Nephron (organoid): ENCODE data around the gene CKLF.

ENCODE experiments used
- H3K27ac Mint-ChIP-seq, 3 experiments: 2 replicates each; pipeline ENCODE4 v1.8.0; 2020; ENCODE audit warnings: mixed read lengths in 3 of 3, mild to moderate bottlenecking in 2 of 3, moderate library complexity in 1 of 3
- H3K27me3 Mint-ChIP-seq: 2 replicates; pipeline ENCODE4 v1.8.0; 2021; ENCODE audit warnings: low read depth, mild to moderate bottlenecking, moderate library complexity, mixed read lengths
- H3K36me3 Mint-ChIP-seq: 2 replicates; pipeline ENCODE4 v1.8.0; 2020; ENCODE audit warnings: low read depth, mixed read lengths
- H3K4me1 Mint-ChIP-seq: 2 replicates; pipeline ENCODE4 v1.8.0; 2020; ENCODE audit warnings: mixed read lengths
- H3K4me3 Mint-ChIP-seq, 3 experiments: 2 replicates each; pipeline ENCODE4 v1.8.0; 2020; ENCODE audit warnings: mild to moderate bottlenecking in 3 of 3, mixed read lengths in 3 of 3, moderate library complexity in 2 of 3
- H3K9me3 Mint-ChIP-seq: 2 replicates; pipeline ENCODE4 v1.8.0; 2020; ENCODE audit warnings: mixed read lengths
- TF ChIP-seq, protein P1 (sequence below), 3 experiments: fragments of 200-600 bp; sonication (generic); IDR thresholded peaks; one replicate each; pipeline ENCODE4 v1.5.0; 2021; ENCODE audit warnings: antibody characterized with exemption in 3 of 3; ENCODE audit not compliant: unreplicated experiment in 3 of 3

Gene CKLF

DNA sequence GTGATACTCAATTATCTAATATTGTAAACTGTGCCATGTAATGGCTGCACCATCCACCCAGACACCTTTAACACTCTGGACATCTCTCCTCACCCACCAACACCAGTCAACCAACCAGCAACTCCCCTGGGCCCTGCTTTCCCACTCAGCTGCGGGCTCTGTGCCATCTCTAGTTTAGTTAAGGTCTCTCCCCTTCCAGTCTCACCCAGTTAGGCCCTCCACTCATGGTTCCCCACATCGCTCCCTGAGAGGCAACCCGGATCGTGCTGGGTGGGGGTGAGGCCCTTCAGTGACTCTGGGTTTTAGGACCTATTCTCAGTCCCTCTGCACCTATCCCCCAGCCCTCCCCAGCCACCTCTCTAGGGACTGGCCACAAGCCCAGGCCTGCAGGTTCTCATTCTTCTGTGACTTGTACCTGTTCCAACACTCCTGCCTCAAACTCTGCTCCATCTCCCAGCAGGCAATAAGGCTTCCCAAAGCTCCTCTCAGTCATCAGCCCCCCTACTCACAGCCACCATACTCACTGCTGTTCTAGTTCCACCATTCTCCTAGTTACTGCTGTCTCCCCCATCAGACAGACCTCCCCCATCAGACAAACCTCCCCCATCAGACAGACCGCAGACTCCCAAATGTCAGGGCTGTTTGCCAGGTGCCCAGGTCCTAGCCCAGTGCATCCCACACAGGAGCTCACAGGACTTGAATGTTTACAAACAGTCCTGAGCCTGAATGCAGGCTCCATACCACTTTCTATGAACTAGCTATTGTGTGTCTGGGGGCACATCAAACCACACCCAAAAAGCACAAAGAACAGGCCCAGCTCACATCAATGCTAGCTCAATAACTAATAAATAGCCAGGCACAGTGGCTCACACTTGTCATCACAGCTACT, 5.0 kb upstream of the CKLF start:
- Mint-ChIP-seq H3K27me3 (no peaks in the 10 kb centered on the region), H3K4me3 (peak overlapping the region; percentile 69 to 82 (median 80)), H3K4me1 (peaks cover 35% of the 10 kb centered on the region), H3K9me3 (no peaks in the 10 kb centered on the region), H3K36me3 (peaks cover 28% of the 10 kb centered on the region), H3K27ac (peak overlapping the region; percentile 58 to 93 (median 79))
- TF ChIP-seq, protein P1, sequence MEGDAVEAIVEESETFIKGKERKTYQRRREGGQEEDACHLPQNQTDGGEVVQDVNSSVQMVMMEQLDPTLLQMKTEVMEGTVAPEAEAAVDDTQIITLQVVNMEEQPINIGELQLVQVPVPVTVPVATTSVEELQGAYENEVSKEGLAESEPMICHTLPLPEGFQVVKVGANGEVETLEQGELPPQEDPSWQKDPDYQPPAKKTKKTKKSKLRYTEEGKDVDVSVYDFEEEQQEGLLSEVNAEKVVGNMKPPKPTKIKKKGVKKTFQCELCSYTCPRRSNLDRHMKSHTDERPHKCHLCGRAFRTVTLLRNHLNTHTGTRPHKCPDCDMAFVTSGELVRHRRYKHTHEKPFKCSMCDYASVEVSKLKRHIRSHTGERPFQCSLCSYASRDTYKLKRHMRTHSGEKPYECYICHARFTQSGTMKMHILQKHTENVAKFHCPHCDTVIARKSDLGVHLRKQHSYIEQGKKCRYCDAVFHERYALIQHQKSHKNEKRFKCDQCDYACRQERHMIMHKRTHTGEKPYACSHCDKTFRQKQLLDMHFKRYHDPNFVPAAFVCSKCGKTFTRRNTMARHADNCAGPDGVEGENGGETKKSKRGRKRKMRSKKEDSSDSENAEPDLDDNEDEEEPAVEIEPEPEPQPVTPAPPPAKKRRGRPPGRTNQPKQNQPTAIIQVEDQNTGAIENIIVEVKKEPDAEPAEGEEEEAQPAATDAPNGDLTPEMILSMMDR (IDR thresholded peaks at IDR 0.05; ENCODE audit: unreplicated experiment in 3 of 3), result no peak

DNA sequence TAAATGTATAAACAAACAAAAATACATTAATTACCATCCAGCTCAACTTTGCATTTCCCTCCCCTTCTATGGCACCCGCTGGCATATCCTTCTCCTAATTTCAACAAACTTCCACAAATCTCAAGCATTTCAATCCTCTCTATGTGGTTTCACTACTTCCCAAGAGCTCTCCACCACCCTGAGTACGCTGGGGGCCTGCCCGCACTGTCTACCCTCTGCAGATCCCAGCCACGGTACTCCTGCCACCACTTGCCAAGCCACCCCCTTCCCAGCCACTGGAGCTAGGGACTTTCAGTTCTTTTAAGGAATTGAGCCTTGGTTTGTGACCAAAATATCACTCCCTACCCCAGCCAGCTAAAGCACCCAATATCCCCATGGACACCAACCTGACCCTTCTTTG, 4.3 kb upstream of the CKLF start:
- TF ChIP-seq, protein P1 (IDR thresholded peaks at IDR 0.05; ENCODE audit: unreplicated experiment in 3 of 3), result no peak
- Mint-ChIP-seq H3K36me3 (peaks cover 31% of the 10 kb centered on the region), H3K9me3 (no peaks in the 10 kb centered on the region), H3K27me3 (no peaks in the 10 kb centered on the region), H3K4me1 (peaks cover 37% of the 10 kb centered on the region), H3K4me3 (peak overlapping the region; percentile 69 to 82 (median 80)), H3K27ac (peak overlapping the region; percentile 79 to 93 (median 79))

- Mint-ChIP-seq H3K27me3 (no peaks in the 10 kb centered on the region), H3K4me1 (peaks cover 45% of the 10 kb centered on the region), H3K27ac (peak overlapping the region; percentile 79 to 93 (median 79)), H3K9me3 (no peaks in the 10 kb centered on the region), H3K36me3 (peaks cover 38% of the 10 kb centered on the region), H3K4me3 (peak overlapping the region; percentile 80 to 82 (median 81))
- TF ChIP-seq, protein P1 (IDR thresholded peaks at IDR 0.05; ENCODE audit: unreplicated experiment in 3 of 3), result no peak
These were observed 3.5 kb upstream of the CKLF start for GRCh38 chr16:66548868-66549267.

GRCh38 chr16:66549284-66550131, 2.9 kb upstream of the CKLF start, which contains the start of gene TK2:
TSS of gene TK2 (minus strand) at chr16:66550122. CDS start at chr16:66550061, 61 bp downstream.
- Mint-ChIP-seq H3K4me1 (peaks cover 51% of the 10 kb centered on the region), H3K4me3 (peak within 1 kb of the TSS; percentile 86 to 92 (median 91)), H3K27me3 (no peaks in the 10 kb centered on the region), H3K9me3 (no peaks in the 10 kb centered on the region), H3K27ac (peak within 1 kb of the TSS; percentile 98 to 99 (median 98)), H3K36me3 (peaks cover 37% of the 10 kb centered on the region)
- TF ChIP-seq, protein P1 (IDR thresholded peaks at IDR 0.05; ENCODE audit: unreplicated experiment in 3 of 3), result peak; percentile 15 to 24 (median 19)

GRCh38 chr16:66551348-66551759, 1.0 kb upstream of the CKLF start:
- Mint-ChIP-seq H3K27ac (peak overlapping the region; percentile 90 to 95 (median 91)), H3K4me1 (peaks cover 63% of the 10 kb centered on the region), H3K36me3 (peaks cover 35% of the 10 kb centered on the region), H3K4me3 (peak overlapping the region; percentile 90 to 93 (median 92)), H3K9me3 (no peaks in the 10 kb centered on the region), H3K27me3 (no peaks in the 10 kb centered on the region)
- TF ChIP-seq, protein P1 (IDR thresholded peaks at IDR 0.05; ENCODE audit: unreplicated experiment in 3 of 3), result peak in 2 of 3 experiments; percentile 8 to 28
